Trophoblast cell (in vitro differentiated cells and primary cell): ENCODE results near the gene FNBP1.
"Not testable (repeated sequence)": the region's sequence is repeated elsewhere in the genome, so short reads cannot be mapped to it uniquely, and the experiment has no call there.

Experiments used
- DNase-seq, 2 donors: peaks; one replicate each; pipeline ENCODE4 v3.0.0-alpha.2; 2016
- H2AFZ ChIP-seq: 2 replicates; pipeline ENCODE4 v1.6.1; 2013; ENCODE audit warnings: low read length, moderate library complexity, mild to moderate bottlenecking; ENCODE audit not compliant: insufficient read depth, poor library complexity
- H2AK5ac ChIP-seq: 2 replicates; pipeline ENCODE4 v1.6.1; 2013; ENCODE audit warnings: mild to moderate bottlenecking, low read length
- H2BK120ac ChIP-seq: 2 replicates; pipeline ENCODE4 v1.6.1; 2013; ENCODE audit warnings: low read length, mild to moderate bottlenecking, moderate library complexity; ENCODE audit not compliant: insufficient read depth, poor library complexity
- H2BK12ac ChIP-seq: 2 replicates; pipeline ENCODE4 v1.6.1; 2013; ENCODE audit warnings: mild to moderate bottlenecking, low read length, moderate library complexity
- H2BK5ac ChIP-seq: 2 replicates; pipeline ENCODE4 v1.6.1; 2013; ENCODE audit warnings: low read length, low read depth, moderate library complexity, mild to moderate bottlenecking; ENCODE audit not compliant: poor library complexity
- H3K14ac ChIP-seq: 2 replicates; pipeline ENCODE4 v1.6.1; 2013; ENCODE audit warnings: mild to moderate bottlenecking, low read length
- H3K18ac ChIP-seq: 2 replicates; pipeline ENCODE4 v1.6.1; 2013; ENCODE audit warnings: mild to moderate bottlenecking, low read length
- H3K23ac ChIP-seq: 2 replicates; pipeline ENCODE4 v1.6.1; 2013; ENCODE audit warnings: low read length
- H3K27ac ChIP-seq: 2 replicates; pipeline ENCODE4 v1.5.1; 2013; ENCODE audit warnings: low read depth, mild to moderate bottlenecking, inconsistent platforms, low read length, moderate library complexity
- H3K27me3 ChIP-seq: 2 replicates; pipeline ENCODE4 v1.6.1; 2013; ENCODE audit warnings: inconsistent platforms, mild to moderate bottlenecking, low read length, moderate library complexity; ENCODE audit not compliant: insufficient read depth
- H3K36me3 ChIP-seq, 2 experiments: 1 replicate in 1 of 2; 2 replicates in 1 of 2; pipeline ENCODE4 v1.6.1; 2013; ENCODE audit warnings: low read length in 2 of 2, mild to moderate bottlenecking in 2 of 2, moderate library complexity in 1 of 2; ENCODE audit not compliant: insufficient read depth in 2 of 2, control insufficient read depth in 1 of 2
- H3K4ac ChIP-seq: 2 replicates; pipeline ENCODE4 v1.6.1; 2013; ENCODE audit warnings: low read depth, mild to moderate bottlenecking, low read length, moderate library complexity
- H3K4me1 ChIP-seq, 2 experiments: 1 replicate in 1 of 2; 2 replicates in 1 of 2; pipeline ENCODE4 v1.6.1; 2013; ENCODE audit warnings: low read length in 2 of 2, mild to moderate bottlenecking in 2 of 2, moderate library complexity in 1 of 2; ENCODE audit not compliant: insufficient read depth in 2 of 2, control insufficient read depth in 1 of 2
- H3K4me2 ChIP-seq: 2 replicates; pipeline ENCODE4 v1.6.1; 2013; ENCODE audit warnings: inconsistent platforms, mild to moderate bottlenecking, low read length, moderate library complexity
- H3K4me3 ChIP-seq: 2 replicates; pipeline ENCODE4 v1.5.1; 2013; ENCODE audit warnings: mild to moderate bottlenecking, low read depth, low read length, inconsistent platforms
- H3K79me1 ChIP-seq: one replicate; pipeline ENCODE4 v1.6.1; 2013; ENCODE audit warnings: low read length
- H3K79me2 ChIP-seq: 2 replicates; pipeline ENCODE4 v1.6.1; 2013; ENCODE audit warnings: low read length, mild to moderate bottlenecking; ENCODE audit not compliant: control insufficient read depth, insufficient read depth, poor library complexity
- H3K9ac ChIP-seq: 2 replicates; pipeline ENCODE4 v1.6.1; 2013; ENCODE audit warnings: mild to moderate bottlenecking, low read length
- H3K9me3 ChIP-seq: 2 replicates; pipeline ENCODE4 v1.6.1; 2013; ENCODE audit warnings: low read depth, mild to moderate bottlenecking, control low read depth, inconsistent platforms, low read length; ENCODE audit not compliant: insufficient read depth
- H4K12ac ChIP-seq: 2 replicates; pipeline ENCODE4 v1.6.1; 2013; ENCODE audit warnings: low read depth, mild to moderate bottlenecking, low read length, moderate library complexity
- H4K8ac ChIP-seq: 2 replicates; pipeline ENCODE4 v1.6.1; 2013; ENCODE audit warnings: low read depth, mild to moderate bottlenecking, low read length, moderate library complexity
- H4K91ac ChIP-seq: one replicate; pipeline ENCODE4 v1.6.1; 2013; ENCODE audit warnings: low read depth, mild to moderate bottlenecking, low read length, moderate library complexity
- WGBS: extraction: QIAGEN DNeasy Blood & Tissue Kit; methylation state at CpG from one replicate; pipeline ENCODE4 v1.1.7; 2013; ENCODE audit warnings: missing lambda C conversion rate; ENCODE audit not compliant: insufficient read length, insufficient coverage; ENCODE audit errors: extremely low coverage; 5-methylcytosine and 5-hydroxymethylcytosine counted together

FNBP1 gene

DNA sequence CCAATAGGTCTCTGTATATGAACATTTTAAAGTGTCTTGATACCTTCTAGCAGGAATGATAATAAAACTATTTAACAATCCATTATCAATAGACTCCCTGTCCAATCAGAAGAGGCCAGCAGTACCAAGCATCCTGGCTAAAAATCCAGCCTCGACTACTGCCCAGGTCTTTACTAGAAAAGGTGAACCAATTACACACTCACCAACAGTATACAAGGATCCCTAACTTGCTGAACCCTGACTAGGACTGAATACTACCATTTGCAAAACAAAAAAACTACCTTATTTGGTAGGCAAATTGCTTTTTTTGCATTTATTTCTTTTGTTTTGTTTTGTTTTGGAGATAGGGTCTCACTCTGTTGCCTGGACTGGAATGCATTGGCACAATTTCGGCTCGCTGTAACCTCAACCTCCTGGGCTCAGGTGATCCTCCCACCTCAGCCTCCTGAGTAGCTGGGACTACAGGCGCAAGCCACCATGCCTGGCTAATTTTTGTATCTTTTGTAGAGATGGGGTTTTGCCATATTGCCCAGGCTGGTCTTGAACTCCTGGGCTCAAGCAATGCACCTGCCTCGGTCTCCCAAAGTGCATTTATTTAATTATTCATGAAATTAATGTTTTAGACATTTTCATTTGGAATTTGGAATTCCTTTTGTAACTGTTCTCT is 27.5 kb downstream of the FNBP1 start:
- H3K14ac ChIP-seq, result no peak overlapping the region
- no CpG with 5 or more reads among the region's 5 CpGs for WGBS
- H3K9ac ChIP-seq, result no peak overlapping the region
- H2AK5ac ChIP-seq, result no peak overlapping the region
- no peaks in the 10 kb centered on the region for H3K9me3 ChIP-seq
- H4K12ac ChIP-seq, result no peak overlapping the region
- H3K27ac ChIP-seq, result no peak overlapping the region
- no peaks in the 10 kb centered on the region for H3K79me1 ChIP-seq
- H4K91ac ChIP-seq, result no peak overlapping the region
- no peak overlapping the region for H3K4me3 ChIP-seq
- no peak overlapping the region for H3K18ac ChIP-seq
- H3K23ac ChIP-seq, result no peak overlapping the region
- H3K4ac ChIP-seq, result no peak overlapping the region
- no peak overlapping the region for H4K8ac ChIP-seq
- DNase-seq, result no peak
- H2BK12ac ChIP-seq, result no peak overlapping the region
- H2BK120ac ChIP-seq, result no peak overlapping the region
- no peaks in the 10 kb centered on the region for H3K79me2 ChIP-seq
- H3K27me3 ChIP-seq, result no peaks in the 10 kb centered on the region
- H3K36me3 ChIP-seq, result peaks cover 0 to 3% of the 10 kb centered on the region in 2 experiments
- H3K4me1 ChIP-seq, result no peaks in the 10 kb centered on the region
- no peak overlapping the region for H2BK5ac ChIP-seq
- H2AFZ ChIP-seq, result no peak overlapping the region
- H3K4me2 ChIP-seq, result no peak overlapping the region

- H4K12ac ChIP-seq, result no peak overlapping the region
- H3K79me1 ChIP-seq, result no peaks in the 10 kb centered on the region
- no peaks in the 10 kb centered on the region for H3K79me2 ChIP-seq
- no peaks in the 10 kb centered on the region for H3K36me3 ChIP-seq
- no peak overlapping the region for H4K8ac ChIP-seq
- WGBS, result no CpG with 5 or more reads among the region's 2 CpGs
- no peak overlapping the region for H2BK12ac ChIP-seq
- no peak overlapping the region for H4K91ac ChIP-seq
- no peak overlapping the region for H3K14ac ChIP-seq
- H3K4me1 ChIP-seq, result no peaks in the 10 kb centered on the region
- H3K4ac ChIP-seq, result no peak overlapping the region
- H3K27ac ChIP-seq, result no peak overlapping the region
- DNase-seq, result no peak
- no peak overlapping the region for H3K4me2 ChIP-seq
- H3K27me3 ChIP-seq, result no peaks in the 10 kb centered on the region
- H2BK5ac ChIP-seq, result no peak overlapping the region
- H3K23ac ChIP-seq, result no peak overlapping the region
- H3K4me3 ChIP-seq, result no peak overlapping the region
- no peak overlapping the region for H2AFZ ChIP-seq
- H2BK120ac ChIP-seq, result no peak overlapping the region
- no peak overlapping the region for H2AK5ac ChIP-seq
- H3K18ac ChIP-seq, result no peak overlapping the region
- no peaks in the 10 kb centered on the region for H3K9me3 ChIP-seq
- no peak overlapping the region for H3K9ac ChIP-seq
Observed at GRCh38 chr9:130013326-130013725, 29.7 kb downstream of the FNBP1 start.

DNA sequence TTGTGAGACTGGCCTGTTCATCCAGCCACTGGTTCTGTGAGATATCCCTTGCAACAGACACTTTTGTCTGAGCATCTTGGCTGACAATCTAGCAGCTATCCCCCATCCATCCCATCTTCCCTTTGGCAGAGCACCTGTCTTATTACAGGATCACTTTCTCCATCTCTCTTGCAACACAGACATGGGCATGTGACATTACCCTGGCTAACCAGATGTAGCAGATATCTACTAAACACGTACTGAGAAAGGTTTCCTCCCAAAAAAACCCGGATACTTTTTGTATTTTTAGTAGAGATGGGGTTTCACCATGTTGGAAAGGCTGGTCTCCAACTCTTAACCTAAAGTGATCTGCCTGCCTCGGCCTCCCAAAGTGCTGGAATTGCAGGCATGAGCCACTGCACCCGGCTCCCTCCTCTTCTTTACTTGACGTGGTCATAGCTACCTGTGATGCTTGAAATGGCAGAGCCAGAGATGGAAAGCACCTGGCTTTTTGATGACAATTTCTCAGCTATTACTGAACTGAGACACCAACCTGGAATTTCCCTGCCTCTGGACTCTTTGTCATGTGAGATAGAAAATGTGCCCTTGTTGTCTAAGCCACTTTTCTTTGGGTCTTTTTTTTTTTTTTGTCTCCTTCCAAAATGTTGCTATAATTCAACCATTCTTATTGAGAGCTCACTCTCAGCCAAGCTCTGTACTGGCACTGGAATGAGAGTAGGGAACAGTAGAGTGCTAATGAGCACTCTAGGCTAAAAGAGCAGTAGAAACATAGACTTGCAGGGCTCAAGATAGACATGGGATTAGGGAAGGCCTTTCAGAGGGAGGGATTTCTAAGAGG is 32.6 kb downstream of the FNBP1 start:
- Histone ChIP-seq H4K12ac (no peak overlapping the region), H2AK5ac (no peak overlapping the region), H4K91ac (no peak overlapping the region), H3K4me3 (no peak overlapping the region), H3K4me1 (no peaks in the 10 kb centered on the region), H3K27me3 (no peaks in the 10 kb centered on the region), H3K79me2 (no peaks in the 10 kb centered on the region), H2BK5ac (no peak overlapping the region), H2BK120ac (no peak overlapping the region), H3K4ac (no peak overlapping the region), H3K18ac (no peak overlapping the region), H3K79me1 (no peaks in the 10 kb centered on the region), H2BK12ac (no peak overlapping the region), H3K36me3 (no peaks in the 10 kb centered on the region), H3K4me2 (no peak overlapping the region), H3K27ac (no peak overlapping the region), H3K9ac (peak overlapping the region; percentile 38), H3K14ac (no peak overlapping the region), H2AFZ (no peak overlapping the region), H4K8ac (no peak overlapping the region), H3K9me3 (no peaks in the 10 kb centered on the region), H3K23ac (no peak overlapping the region)
- WGBS, result no CpG with 5 or more reads among the region's 5 CpGs
- peak; percentile 88 to 96 for DNase-seq

GRCh38 chr9:130009546-130009945 is 33.4 kb downstream of the FNBP1 start:
- not testable (repeated sequence) for H2BK12ac ChIP-seq, H2BK5ac ChIP-seq, H3K4ac ChIP-seq, H4K8ac ChIP-seq, H3K23ac ChIP-seq, H2AFZ ChIP-seq, H3K4me1 ChIP-seq, H3K9ac ChIP-seq, H4K91ac ChIP-seq, H3K18ac ChIP-seq, H2AK5ac ChIP-seq, H3K9me3 ChIP-seq, H3K4me3 ChIP-seq, H3K14ac ChIP-seq, H3K27me3 ChIP-seq, H3K27ac ChIP-seq, DNase-seq, H3K36me3 ChIP-seq, H2BK120ac ChIP-seq, H3K79me1 ChIP-seq, H3K79me2 ChIP-seq, H4K12ac ChIP-seq, H3K4me2 ChIP-seq
- no CpG with 5 or more reads among the region's 10 CpGs for WGBS
